Measurements from ENCODE around the gene SLC25A19. TPM values are rescaled to one million over a fixed set of nuclear protein-coding genes. Genes with fewer than 3 reads are reported as not detected.
A peak's percentile ranks its signal among the peaks of the same experiment; 100 is the strongest.

SLC25A19 gene
- total RNA-seq, 1 donor, result 11.0 TPM

- TF ChIP-seq, protein P1, sequence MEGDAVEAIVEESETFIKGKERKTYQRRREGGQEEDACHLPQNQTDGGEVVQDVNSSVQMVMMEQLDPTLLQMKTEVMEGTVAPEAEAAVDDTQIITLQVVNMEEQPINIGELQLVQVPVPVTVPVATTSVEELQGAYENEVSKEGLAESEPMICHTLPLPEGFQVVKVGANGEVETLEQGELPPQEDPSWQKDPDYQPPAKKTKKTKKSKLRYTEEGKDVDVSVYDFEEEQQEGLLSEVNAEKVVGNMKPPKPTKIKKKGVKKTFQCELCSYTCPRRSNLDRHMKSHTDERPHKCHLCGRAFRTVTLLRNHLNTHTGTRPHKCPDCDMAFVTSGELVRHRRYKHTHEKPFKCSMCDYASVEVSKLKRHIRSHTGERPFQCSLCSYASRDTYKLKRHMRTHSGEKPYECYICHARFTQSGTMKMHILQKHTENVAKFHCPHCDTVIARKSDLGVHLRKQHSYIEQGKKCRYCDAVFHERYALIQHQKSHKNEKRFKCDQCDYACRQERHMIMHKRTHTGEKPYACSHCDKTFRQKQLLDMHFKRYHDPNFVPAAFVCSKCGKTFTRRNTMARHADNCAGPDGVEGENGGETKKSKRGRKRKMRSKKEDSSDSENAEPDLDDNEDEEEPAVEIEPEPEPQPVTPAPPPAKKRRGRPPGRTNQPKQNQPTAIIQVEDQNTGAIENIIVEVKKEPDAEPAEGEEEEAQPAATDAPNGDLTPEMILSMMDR (IDR thresholded peaks at IDR 0.05; ENCODE audit: insufficient read depth, low read length), result no peak
- DNase-seq (ENCODE audit: low read depth), result no peak
- H3K4me3 ChIP-seq (ENCODE audit: low read depth, low read length), result peak overlapping the region; percentile 80
Observed at GRCh38 chr17:75269844-75270217, 19.4 kb downstream of the SLC25A19 start.

- no peak overlapping the region for H3K4me3 ChIP-seq (ENCODE audit: low read depth, low read length)
- DNase-seq (ENCODE audit: low read depth), result no peak
- TF ChIP-seq, protein P1 (IDR thresholded peaks at IDR 0.05; ENCODE audit: insufficient read depth, low read length), result no peak
Observed at GRCh38 chr17:75267411-75268232, 21.6 kb downstream of the SLC25A19 start.

DNA sequence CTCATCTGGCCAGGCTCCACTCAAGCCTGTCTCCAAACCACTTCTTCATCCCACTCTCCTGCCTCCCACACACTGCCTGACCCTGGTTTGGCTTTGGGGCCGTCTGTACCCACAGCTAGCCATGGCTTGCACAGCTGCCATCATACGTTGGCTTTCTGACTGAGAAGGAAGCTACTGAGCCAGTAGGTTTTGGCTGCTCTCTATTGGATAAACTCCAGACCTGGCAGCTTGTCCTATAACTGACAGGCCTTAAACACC lies 22.2 kb downstream of the SLC25A19 start:
- TF ChIP-seq, protein P1 (IDR thresholded peaks at IDR 0.05; ENCODE audit: insufficient read depth, low read length), result no peak
- no peak for DNase-seq (ENCODE audit: low read depth)
- no peak overlapping the region for H3K4me3 ChIP-seq (ENCODE audit: low read depth, low read length)

DNA sequence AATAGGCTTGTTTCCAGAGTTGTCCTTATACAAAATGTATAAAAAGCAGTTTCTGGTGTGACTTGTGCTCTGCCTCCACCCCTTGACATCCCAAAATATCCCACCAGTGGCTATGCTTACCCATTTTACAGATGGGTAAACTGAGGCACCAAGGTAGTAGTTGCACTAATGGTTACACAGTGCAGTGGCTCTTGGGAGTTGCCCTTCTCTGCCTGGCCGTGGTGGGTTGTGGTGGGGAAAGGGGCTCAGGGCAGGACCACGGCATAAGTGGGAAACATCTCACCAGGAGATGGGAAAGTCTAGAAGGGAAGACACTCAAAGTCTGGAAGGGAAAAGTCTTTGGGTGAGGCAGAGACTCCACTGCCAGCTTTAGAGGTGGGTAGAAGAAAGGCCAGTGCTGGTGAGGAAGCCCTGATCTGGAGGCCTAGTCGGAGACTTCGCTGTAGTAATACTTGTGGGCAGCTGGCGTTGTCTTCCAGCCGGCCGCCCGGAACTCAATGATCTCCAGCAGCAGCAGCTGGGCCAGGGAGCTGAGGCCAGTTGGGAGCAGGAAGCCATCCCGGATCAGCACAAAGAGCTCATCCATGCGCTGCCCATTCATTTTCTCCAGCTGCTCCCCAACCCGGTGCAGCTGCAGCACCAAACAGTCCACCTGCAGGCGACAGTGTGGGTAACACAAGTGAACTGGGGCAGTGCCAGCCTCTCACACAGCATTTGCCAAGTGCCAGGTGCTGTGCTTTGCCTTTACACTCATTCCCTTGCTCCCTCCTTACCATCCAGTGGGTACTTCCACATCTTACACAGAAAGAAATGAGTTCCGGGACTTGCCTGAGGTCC lies 22.7 kb downstream of the SLC25A19 start:
- H3K4me3 ChIP-seq (ENCODE audit: low read depth, low read length), result no peak overlapping the region
- TF ChIP-seq, protein P1 (IDR thresholded peaks at IDR 0.05; ENCODE audit: insufficient read depth, low read length), result no peak
- no peak for DNase-seq (ENCODE audit: low read depth)

DNA sequence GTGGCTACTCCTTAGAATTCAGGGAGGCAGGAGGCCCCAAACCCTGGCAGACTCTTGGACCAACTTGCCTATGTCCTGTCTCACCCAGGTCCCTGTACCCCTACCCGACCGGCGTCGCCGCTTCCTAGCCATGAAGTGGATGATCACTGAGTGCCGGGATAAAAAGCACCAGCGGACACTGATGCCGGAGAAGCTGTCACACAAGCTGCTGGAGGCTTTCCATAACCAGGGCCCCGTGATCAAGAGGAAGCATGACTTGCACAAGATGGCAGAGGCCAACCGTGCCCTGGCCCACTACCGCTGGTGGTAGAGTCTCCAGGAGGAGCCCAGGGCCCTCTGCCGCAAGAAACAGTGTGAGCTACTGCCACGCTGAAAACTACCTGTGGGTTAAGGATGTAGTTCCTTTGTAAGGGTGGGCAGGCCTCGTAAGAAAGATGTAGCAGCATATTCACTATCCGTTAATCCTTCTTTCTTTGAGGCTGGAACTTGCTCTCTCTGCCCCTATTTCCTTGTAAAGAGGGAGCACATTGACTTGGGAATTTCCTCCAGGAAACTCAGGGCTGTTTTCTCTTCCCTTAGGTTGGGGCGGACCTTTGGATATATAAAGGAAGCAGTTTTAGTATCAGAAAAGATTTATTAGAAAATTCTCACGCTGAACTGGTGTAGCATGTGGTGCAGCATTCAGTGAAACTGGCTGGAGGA lies 23.5 kb downstream of the SLC25A19 start:
- TF ChIP-seq, protein P1 (IDR thresholded peaks at IDR 0.05; ENCODE audit: insufficient read depth, low read length), result no peak

DNA sequence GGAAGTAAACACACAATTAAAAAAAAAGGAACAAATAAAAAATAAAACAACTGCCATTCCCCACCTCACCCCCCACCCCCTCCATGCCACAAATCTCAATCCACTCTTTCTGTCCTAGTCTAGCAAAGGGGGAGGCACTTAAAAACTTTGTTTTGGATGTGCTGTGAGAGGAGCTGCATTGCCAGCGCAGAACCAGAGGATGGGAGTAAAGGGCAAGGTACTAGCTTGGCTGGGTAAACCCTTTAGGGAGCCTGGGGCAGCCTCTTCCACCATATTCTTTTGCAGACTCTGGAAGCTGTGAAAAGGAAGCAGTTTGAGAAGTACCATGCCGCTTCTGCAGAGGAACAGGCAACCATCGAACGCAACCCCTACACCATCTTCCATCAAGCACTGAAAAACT lies 26.2 kb downstream of the SLC25A19 start:
- TF ChIP-seq, protein P1 (IDR thresholded peaks at IDR 0.05; ENCODE audit: insufficient read depth, low read length), result no peak
- H3K4me3 ChIP-seq (ENCODE audit: low read depth, low read length), result no peak overlapping the region
- no peak for DNase-seq (ENCODE audit: low read depth)

More for the DNA sequence above, 23.5 kb downstream of the SLC25A19 start:
- DNase-seq (ENCODE audit: low read depth), result no peak
- no peak overlapping the region for H3K4me3 ChIP-seq (ENCODE audit: low read depth, low read length)
